GM19328 (cell line): Measurements from ENCODE around the gene PPP5C.
"Not testable (repeated sequence)": the region's sequence is repeated elsewhere in the genome, so short reads cannot be mapped to it uniquely, and the experiment has no call there.

Experiments used
- ATAC-seq: cut with Tn5 transposase; IDR thresholded peaks from one replicate; pipeline ENCODE4 v1.9.1; 2021; ENCODE audit warnings: mild to moderate bottlenecking, moderate library complexity; ENCODE audit not compliant: unreplicated experiment

PPP5C gene

DNA sequence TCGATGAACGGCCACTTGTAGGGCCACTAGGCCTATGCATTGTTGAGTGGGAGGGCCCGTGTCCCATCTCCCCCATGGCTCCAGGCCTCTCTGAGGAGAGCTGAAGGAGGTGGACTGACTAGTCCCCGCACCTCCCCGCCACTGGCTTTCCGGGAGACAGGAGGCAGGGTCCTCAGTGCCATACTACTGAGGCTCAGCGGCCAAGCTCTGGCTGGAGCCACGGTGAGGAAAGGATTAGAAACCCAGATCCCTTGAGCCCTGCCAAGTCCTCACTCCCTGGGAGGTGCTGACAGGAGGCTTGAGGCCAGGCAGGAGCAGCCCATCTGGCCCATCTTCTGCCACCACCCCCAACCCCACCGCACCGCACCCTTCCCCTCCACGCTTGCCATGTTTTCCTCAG is 37.5 kb downstream of the PPP5C start:
- no peak for ATAC-seq

DNA sequence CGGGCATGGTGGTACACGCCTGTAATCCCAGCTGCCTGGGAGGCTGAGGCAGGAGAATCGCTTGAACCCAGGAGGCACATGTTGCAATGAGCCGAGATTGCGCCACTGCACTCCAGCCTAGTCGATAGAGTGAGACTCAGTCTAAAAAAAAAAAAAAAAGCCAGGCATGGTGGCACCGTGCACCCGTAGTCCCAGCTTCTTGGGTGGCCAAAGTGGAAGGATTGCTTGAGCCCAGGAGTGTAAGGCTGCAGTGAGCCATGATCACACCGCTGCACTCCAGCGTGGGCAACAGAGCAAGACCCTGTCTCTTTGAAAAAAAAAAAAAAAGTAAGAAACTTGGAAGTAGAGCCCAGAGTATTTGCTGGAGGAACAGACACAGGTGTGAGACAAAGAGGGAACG is 38.7 kb downstream of the PPP5C start:
- ATAC-seq: no peak

GRCh38 chr19:46386151-46386550 is 39.3 kb downstream of the PPP5C start:
- ATAC-seq: no peak

DNA sequence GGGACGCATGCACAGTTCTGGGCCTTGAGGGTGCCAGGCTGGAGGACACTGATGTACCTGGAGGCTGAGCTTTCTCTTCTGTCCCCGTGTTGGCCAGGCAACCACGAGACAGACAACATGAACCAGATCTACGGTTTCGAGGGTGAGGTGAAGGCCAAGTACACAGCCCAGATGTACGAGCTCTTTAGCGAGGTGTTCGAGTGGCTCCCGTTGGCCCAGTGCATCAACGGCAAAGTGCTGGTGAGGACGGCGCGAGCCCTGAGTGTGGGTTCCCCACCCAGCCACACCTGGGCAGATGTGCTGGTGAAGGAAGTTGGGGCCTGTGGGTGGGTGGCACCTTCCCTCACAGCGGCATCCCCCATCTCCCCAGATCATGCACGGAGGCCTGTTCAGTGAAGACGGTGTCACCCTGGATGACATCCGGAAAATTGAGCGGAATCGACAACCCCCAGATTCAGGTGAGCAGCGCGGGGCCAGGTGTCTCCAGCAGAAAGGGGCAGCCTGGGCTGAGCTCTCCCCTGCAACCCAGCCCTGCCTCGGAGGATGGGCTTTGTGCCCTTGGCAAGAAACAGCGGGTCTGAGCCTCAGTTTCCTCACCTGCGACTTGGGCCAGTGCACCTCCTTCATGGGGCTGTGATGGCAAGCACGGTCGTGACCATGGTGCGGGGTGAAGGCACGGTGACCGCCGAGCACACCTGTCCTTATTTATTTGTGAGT is 40.3 kb downstream of the PPP5C start:
- ATAC-seq: no peak

- no peak for ATAC-seq
Observed at GRCh38 chr19:46387713-46388130, 40.8 kb downstream of the PPP5C start.

DNA sequence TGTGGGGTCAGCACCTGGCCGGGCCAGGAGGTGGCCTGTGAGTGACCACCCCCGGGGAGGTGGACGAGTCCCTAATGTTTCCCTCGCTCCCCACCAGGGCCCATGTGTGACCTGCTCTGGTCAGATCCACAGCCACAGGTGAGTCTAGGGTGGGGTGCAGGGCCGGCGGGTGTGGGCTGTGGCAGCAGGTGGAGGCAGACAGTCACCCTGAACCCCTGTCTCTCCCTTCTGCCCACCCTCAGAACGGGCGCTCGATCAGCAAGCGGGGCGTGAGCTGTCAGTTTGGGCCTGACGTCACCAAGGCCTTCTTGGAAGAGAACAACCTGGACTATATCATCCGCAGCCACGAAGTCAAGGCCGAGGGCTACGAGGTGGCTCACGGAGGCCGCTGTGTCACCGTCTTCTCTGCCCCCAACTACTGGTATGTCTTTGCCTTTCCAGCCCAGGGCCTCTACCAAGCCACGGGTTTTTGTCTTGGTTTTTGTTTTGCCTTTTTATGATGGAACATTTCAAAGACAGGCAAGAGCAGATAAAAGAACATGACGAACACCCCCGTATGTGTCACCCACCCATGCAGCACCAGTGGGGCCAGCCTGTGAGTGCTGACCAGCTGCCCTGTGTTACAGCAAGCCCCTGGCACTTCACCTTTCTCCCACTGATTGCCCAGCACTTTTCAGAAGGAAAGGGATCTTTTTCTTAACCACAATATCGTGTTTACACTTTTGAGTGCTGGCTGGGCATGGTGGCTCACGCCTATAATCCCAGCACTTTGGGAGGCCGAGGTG is 41.6 kb downstream of the PPP5C start:
- no peak for ATAC-seq

GRCh38 chr19:46390121-46390858 is 43.4 kb downstream of the PPP5C start:
- no peak for ATAC-seq

DNA sequence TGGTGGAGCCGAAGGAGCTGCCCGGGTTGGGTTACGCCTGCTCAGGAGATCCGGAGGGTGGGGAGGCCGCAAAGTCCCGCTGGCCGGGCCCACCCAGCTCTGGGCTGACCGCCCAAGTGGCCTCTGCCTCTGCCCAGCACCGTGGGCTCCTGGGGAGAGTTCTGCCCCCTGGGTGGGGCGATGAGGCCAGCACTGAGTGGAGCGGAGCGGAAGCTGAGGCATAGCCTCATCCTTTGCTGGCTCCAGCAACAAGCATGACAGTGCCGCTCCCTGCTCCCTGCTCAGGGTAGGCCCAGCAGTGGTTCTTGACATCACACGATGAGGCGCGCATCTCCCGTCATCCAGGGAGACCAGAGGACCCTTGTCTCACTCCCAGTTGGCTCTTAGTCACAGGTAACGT is 44.0 kb downstream of the PPP5C start:
- no peak for ATAC-seq

DNA sequence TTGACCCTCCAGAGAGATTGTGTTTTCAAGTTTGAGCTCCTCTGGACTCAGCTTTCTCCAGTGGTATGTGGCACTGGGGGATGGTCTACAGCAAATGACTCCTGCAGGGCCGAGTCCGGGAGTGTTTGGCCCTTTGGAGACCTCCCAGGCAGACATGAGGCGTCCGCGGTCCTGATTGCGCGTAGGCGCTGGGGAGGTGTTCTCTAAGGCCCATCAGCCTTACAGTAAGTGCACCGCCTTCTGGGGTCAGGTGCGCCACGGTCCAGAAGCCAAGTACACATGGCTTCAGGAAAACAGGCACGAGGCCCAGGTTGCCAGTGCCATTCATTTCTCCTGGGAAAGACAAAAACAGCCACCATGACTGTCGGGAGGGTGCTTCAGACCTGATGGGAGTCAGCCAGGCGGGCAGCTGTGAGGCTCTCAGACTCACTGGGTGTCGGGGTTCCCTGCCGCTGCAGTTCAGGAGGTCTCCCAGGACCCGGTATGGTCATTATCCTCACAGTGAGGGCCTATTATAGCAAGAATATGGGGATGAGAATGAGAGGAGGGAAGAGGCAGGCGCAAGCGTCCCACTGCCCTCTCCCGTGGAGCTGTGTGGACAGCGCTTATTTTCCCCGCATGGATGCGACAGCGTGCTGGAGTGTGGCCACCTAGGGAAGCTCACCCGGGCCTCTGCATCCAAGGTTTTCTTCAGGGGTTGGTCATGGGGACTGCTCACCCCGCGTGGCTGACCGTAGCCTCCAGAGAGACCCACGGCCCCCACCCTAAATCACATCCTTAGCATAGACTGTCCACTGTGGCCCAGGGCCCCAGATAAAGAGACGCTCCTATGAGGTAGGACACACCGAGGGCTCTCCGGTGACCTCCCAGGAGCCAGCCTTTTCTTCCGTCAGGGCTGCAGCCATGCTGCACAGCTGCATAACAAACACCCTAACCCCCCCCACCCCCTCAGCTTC is 44.7 kb downstream of the PPP5C start:
- ATAC-seq: no peak

- ATAC-seq: no peak
Observed at GRCh38 chr19:46392252-46392801, 45.4 kb downstream of the PPP5C start.

- no peak for ATAC-seq
Observed at GRCh38 chr19:46392837-46393236, 46.0 kb downstream of the PPP5C start.

GRCh38 chr19:46393456-46394401 is 46.8 kb downstream of the PPP5C start:
- no peak for ATAC-seq

- no peak for ATAC-seq
Observed at GRCh38 chr19:46394402-46394797, 47.5 kb downstream of the PPP5C start.

DNA sequence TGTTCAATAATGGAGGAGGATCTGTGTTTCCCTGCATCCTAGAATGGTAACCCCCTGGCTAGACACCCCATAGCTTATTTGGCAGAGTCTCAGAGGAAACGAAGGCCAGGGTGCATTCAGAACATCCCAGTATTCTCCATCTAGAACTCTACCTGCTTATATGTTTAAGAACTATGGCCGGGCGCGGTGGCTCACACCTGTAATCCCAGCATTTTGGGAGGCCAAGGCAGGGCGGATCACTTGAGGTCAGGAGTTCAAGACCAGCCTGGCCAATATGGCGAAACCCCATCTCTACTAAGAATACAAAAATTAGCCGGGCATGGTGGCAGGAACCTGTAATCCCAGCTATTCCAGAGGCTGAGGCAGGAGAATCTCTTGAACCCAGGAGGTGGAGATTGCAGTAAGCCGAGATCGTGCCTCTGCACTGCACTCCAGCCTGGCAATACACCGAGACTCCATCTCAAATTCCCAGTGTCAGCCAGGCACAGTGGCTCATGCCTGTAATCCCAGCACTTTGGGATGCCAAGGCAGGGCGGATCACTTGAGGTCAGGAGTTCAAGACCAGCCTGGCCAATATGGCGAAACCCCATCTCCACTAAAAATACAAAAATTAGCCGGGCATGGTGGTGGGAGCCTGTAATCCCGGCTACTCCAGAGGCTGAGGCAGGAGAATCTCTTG is 51.1 kb downstream of the PPP5C start:
- not testable (repeated sequence) for ATAC-seq

GRCh38 chr19:46402725-46403124 is 55.8 kb downstream of the PPP5C start:
- no peak for ATAC-seq

GRCh38 chr19:46404055-46404752 is 57.3 kb downstream of the PPP5C start:
- no peak for ATAC-seq

DNA sequence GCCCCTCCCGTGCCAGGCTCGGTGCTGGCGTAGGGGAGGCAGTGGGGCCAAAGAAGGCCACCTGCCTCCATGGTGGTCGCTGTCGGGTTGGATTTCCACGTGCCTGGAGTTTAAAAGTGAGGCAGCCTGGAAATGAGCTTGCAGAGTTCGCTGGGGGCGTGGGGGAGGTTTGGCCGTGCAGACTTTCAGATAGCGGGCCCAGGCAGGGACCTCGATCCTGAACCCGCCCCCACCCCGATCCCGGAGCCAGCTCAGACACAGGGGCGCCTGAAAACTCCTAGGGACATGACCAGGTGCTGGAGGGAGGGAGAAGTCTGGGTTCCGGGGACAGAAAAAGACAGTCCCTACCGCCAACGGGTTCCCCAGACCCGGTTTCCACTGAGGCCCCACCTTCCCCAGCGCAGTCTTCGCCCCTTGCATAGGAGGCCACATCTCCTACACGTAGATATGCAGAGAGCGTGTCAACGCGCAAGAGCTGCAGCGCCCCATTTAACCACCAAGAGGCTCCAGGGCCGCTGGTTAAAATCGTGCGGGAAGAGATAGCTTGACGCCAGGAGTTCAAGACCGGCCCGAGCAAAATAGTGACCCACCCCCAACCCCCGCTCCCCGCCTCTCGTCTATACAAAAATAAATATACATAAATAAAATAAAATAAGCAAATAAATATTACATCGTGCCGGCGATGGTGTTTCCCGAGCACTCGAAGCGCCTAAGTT is 58.0 kb downstream of the PPP5C start:
- no peak for ATAC-seq
